Central memory CD8-positive, alpha-beta T cell (primary cell): Measurements from ENCODE around the gene VPS13C.

ENCODE experiments used
- ATAC-seq: fragments of 150-1000 bp; cut with Tn5 transposase; replicated peaks from 2 replicates; pipeline ENCODE4 v1.10.0; 2022; ENCODE audit warnings: mild to moderate bottlenecking, moderate FRiP score, moderate number of reproducible peaks; ENCODE audit not compliant: poor library complexity, severe bottlenecking; ENCODE audit errors: extremely low read depth
- DNase-seq, 2 donors: peaks; one replicate each; pipeline ENCODE4 v3.0.0; 2021; ENCODE audit warnings: low spot score in 2 of 2
- H3K27ac Mint-ChIP-seq: one replicate; pipeline ENCODE4 v1.8.0; 2022; ENCODE audit warnings: low read depth, mild to moderate bottlenecking, moderate library complexity, mixed read lengths
- H3K27me3 Mint-ChIP-seq: one replicate; pipeline ENCODE4 v1.8.0; 2022; ENCODE audit warnings: mixed read lengths
- H3K36me3 Mint-ChIP-seq: one replicate; pipeline ENCODE4 v1.8.0; 2022; ENCODE audit warnings: mild to moderate bottlenecking, moderate library complexity, mixed read lengths; ENCODE audit not compliant: insufficient read depth
- H3K4me1 Mint-ChIP-seq: one replicate; pipeline ENCODE4 v1.8.0; 2022; ENCODE audit warnings: mixed read lengths
- H3K4me3 Mint-ChIP-seq: one replicate; pipeline ENCODE4 v1.8.0; 2022; ENCODE audit warnings: mild to moderate bottlenecking, moderate library complexity, mixed read lengths
- H3K9me3 Mint-ChIP-seq: one replicate; pipeline ENCODE4 v1.8.0; 2022; ENCODE audit warnings: mixed read lengths

Gene VPS13C

DNA sequence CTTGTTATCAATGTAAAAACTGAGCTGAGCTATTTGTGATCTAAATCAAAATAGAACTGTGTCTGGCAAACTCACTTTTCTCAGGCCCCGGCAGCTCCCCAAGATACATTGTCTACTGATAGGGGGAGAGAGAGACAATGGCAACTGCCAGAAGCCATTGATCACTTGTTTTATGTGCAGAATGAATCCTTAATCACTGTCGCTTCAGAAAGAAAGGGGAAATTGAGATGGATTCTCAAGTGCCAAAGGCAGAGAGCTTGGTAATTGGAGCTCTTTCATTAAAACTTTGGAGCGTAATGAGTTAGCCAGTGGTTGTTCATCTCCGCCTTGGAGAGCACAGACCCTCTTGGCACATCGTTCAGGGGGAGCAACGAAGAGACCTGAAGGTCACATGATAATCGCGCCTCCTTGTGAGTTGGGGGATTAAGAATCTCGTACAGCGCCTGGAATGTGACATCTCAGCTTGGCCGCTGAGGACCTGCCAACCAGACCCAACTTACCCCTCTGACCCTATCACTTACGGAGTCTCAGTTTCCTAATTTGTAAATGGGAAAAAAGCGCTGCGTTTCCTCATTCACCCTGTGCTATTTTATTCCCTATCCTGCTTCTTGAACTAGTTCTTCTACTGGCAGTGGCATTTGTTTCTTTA lies 252.8 kb downstream of the VPS13C start:
- no peaks in the 10 kb centered on the region for H3K36me3 Mint-ChIP-seq
- no peak overlapping the region for H3K27ac Mint-ChIP-seq
- no peak for DNase-seq
- H3K4me1 Mint-ChIP-seq = no peaks in the 10 kb centered on the region
- no peak overlapping the region for H3K4me3 Mint-ChIP-seq
- no peaks in the 10 kb centered on the region for H3K9me3 Mint-ChIP-seq
- ATAC-seq = no peak
- H3K27me3 Mint-ChIP-seq = peaks cover 28% of the 10 kb centered on the region
